Caco-2 (cell line): Measurements from ENCODE around the gene LIMS1. TPM values are rescaled to one million over a fixed set of nuclear protein-coding genes. Genes with fewer than 3 reads are reported as not detected.
A peak's percentile ranks its signal among the peaks of the same experiment; 100 is the strongest.

Experiments
- BruUV-seq: library from RNA; stranded (reverse); fragments of 400-500 nt; replicated peaks from 2 replicates; lab custom pipeline; 2021; lab: Mats Ljungman, UMichigan
- CTCF ChIA-PET: fragments of 300-600 bp; sonication (Branson Sonifier 250); formaldehyde crosslinking; loops from one replicate; lab custom pipeline; 2022; ENCODE audit warnings: antibody characterized with exemption; lab: Charles Lee
- POLR2A ChIA-PET: fragments of 300-600 bp; sonication (Branson Sonifier 250); formaldehyde crosslinking; loops from one replicate; lab custom pipeline; 2022; ENCODE audit warnings: antibody characterized with exemption; lab: Charles Lee
- DNase-seq, 2 experiments: peaks; one replicate each; pipeline versions ENCODE4 v3.0.0 to v3.0.0-alpha.2; 2020 to 2022
- H3K27me3 ChIP-seq: replicated peaks from 2 replicates; pipeline ENCODE4 v1.6.0; 2011; ENCODE audit warnings: low read length; ENCODE audit not compliant: control insufficient read depth, insufficient read depth
- H3K36me3 ChIP-seq: 2 replicates; pipeline ENCODE4 v1.5.1; 2011; ENCODE audit warnings: low read length; ENCODE audit not compliant: control insufficient read depth, insufficient read depth
- H3K4me1 ChIP-seq: fragments of 250-450 bp; sonication (Bioruptor Pico); 2 replicates; pipeline ENCODE4 v1.5.1; 2020; ENCODE audit warnings: mild to moderate bottlenecking
- H3K4me3 ChIP-seq: 2 replicates; pipeline ENCODE4 v1.5.1; 2011; ENCODE audit warnings: low read depth, mild to moderate bottlenecking, control low read depth, low read length
- H3K9me3 ChIP-seq: fragments of 250-450 bp; sonication (Bioruptor Pico); 2 replicates; pipeline ENCODE4 v1.5.1; 2020; ENCODE audit warnings: mild to moderate bottlenecking, moderate library complexity
- H3K27ac Mint-ChIP-seq: one replicate; pipeline ENCODE4 v1.8.0; 2022; ENCODE audit warnings: mixed read lengths; ENCODE audit not compliant: unreplicated experiment
- H3K27me3 Mint-ChIP-seq: one replicate; pipeline ENCODE4 v1.8.0; 2022; ENCODE audit warnings: mixed read lengths; ENCODE audit not compliant: insufficient read depth, unreplicated experiment
- H3K36me3 Mint-ChIP-seq: one replicate; pipeline ENCODE4 v1.8.0; 2022; ENCODE audit warnings: mild to moderate bottlenecking, mixed read lengths; ENCODE audit not compliant: insufficient read depth, unreplicated experiment
- H3K4me1 Mint-ChIP-seq: one replicate; pipeline ENCODE4 v1.8.0; 2022; ENCODE audit warnings: low read depth, mixed read lengths; ENCODE audit not compliant: unreplicated experiment
- H3K4me3 Mint-ChIP-seq: one replicate; pipeline ENCODE4 v1.8.0; 2022; ENCODE audit warnings: mild to moderate bottlenecking, moderate library complexity, mixed read lengths; ENCODE audit not compliant: unreplicated experiment
- H3K9me3 Mint-ChIP-seq: one replicate; pipeline ENCODE4 v1.8.0; 2022; ENCODE audit warnings: mixed read lengths; ENCODE audit not compliant: unreplicated experiment
- CTCF ChIP-seq, 2 experiments: fragments of 200-600 bp in 1 of 2; IDR thresholded peaks; 1 replicate in 1 of 2; 2 replicates in 1 of 2; pipeline versions ENCODE4 v1.5.1 to v1.8.0; 2011 to 2022; ENCODE audit warnings: antibody characterized with exemption in 1 of 2, control low read depth in 1 of 2, inconsistent platforms in 1 of 2, low read depth in 1 of 2, low read length in 1 of 2, mild to moderate bottlenecking in 1 of 2, moderate library complexity in 1 of 2; ENCODE audit not compliant: insufficient read depth in 1 of 2, severe bottlenecking in 1 of 2, unreplicated experiment in 1 of 2
- intact Hi-C: fragments of 100-400 bp; cut with micrococcal nuclease; formaldehyde crosslinking; loops from one replicate; pipeline ENCODE4 v1.10.0; 2022; ENCODE audit not compliant: unreplicated experiment
- total RNA-seq: library from RNA; stranded (reverse); gene quantifications from 2 replicates; pipeline ENCODE4 v1.2.3, GENCODE V29; 2022

LIMS1 gene
- total RNA-seq, 1 experiment from 2014 or later, result 75.2 TPM

- DNase-seq, result peak; percentile 71 to 80
- intact Hi-C loops, result loop anchor here (1.0 kb wide), 7 partner anchors 50 to 369 kb away; partner anchors contain the start of genes GCC2 and LIMS1
These were observed 49.7 kb downstream of the LIMS1 start for GRCh38 chr2:108583903-108584520.

DNA sequence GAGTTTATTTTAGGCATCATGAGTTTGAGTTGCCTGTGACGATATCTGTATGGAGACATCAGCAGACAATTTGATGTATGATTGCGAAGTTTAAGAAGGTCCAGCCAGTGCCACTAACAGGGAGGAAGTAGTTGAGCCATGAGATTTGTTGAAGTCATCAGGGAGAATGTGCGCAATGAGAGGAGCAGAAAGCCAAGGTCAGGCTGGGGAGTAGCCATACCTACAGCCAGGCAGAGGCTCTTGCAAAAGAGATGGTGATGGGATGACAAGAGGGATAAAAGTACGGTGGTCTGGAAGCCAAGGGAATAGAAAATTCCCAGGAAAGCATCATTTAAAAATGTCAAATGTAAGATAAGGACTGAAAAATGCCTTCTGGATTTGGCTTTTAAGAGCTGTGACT is 51.2 kb downstream of the LIMS1 start:
- no peak for TF ChIP-seq CTCF (IDR thresholded peaks at IDR 0.05; ENCODE audit: insufficient read depth in 1 of 2, low read depth in 1 of 2, low read length in 1 of 2, severe bottlenecking in 1 of 2, unreplicated experiment in 1 of 2)
- Histone ChIP-seq H3K4me1 (peaks cover 12% of the 10 kb centered on the region; the same call in 1 of the 2 replicates), H3K36me3 (no peaks in the 10 kb centered on the region), H3K9me3 (no peaks in the 10 kb centered on the region), H3K27me3 (no peaks in the 10 kb centered on the region), H3K4me3 (no peak overlapping the region)
- peaks cover 29% of the 10 kb centered on the region for H3K4me1 Mint-ChIP-seq
- no peak overlapping the region for H3K4me3 Mint-ChIP-seq
- H3K36me3 Mint-ChIP-seq, result peaks cover 5% of the 10 kb centered on the region
- no peaks in the 10 kb centered on the region for H3K9me3 Mint-ChIP-seq
- BruUV-seq, result no TSS peak
- intact Hi-C loops, result no loop called here
- CTCF ChIA-PET, result no interaction called here
- peak overlapping the region; percentile 11 for H3K27ac Mint-ChIP-seq
- H3K27me3 Mint-ChIP-seq, result no peaks in the 10 kb centered on the region
- DNase-seq, result no peak
- POLR2A ChIA-PET, result interaction anchor here (0.7 kb wide), 1 partner anchor 234 kb away, joined by 3 read pairs; no protein-coding TSS in a partner anchor

More at GRCh38 chr2:108583903-108584520, 49.7 kb downstream of the LIMS1 start:
- H3K27me3 Mint-ChIP-seq, result no peaks in the 10 kb centered on the region
- Histone ChIP-seq H3K9me3 (no peaks in the 10 kb centered on the region), H3K4me3 (no peak overlapping the region), H3K27me3 (no peaks in the 10 kb centered on the region), H3K4me1 (peaks cover 12% of the 10 kb centered on the region; the same call in 1 of the 2 replicates), H3K36me3 (no peaks in the 10 kb centered on the region)
- ChIA-PET CTCF (interaction anchor here (0.6 to 1.6 kb wide), 10 partner anchors 9 to 230 kb away, joined by 3 to 16 read pairs (median 4); partner anchors contain the start of genes GCC2 and LIMS1), POLR2A (no interaction called here)
- no peaks in the 10 kb centered on the region for H3K9me3 Mint-ChIP-seq
- H3K27ac Mint-ChIP-seq, result no peak overlapping the region
- peak; percentile 82 to 83 for TF ChIP-seq CTCF (IDR thresholded peaks at IDR 0.05; ENCODE audit: insufficient read depth in 1 of 2, low read depth in 1 of 2, low read length in 1 of 2, severe bottlenecking in 1 of 2, unreplicated experiment in 1 of 2)
- peaks cover 33% of the 10 kb centered on the region for H3K4me1 Mint-ChIP-seq
- peaks cover 5% of the 10 kb centered on the region for H3K36me3 Mint-ChIP-seq
- no peak overlapping the region for H3K4me3 Mint-ChIP-seq
- BruUV-seq, result no TSS peak

DNA sequence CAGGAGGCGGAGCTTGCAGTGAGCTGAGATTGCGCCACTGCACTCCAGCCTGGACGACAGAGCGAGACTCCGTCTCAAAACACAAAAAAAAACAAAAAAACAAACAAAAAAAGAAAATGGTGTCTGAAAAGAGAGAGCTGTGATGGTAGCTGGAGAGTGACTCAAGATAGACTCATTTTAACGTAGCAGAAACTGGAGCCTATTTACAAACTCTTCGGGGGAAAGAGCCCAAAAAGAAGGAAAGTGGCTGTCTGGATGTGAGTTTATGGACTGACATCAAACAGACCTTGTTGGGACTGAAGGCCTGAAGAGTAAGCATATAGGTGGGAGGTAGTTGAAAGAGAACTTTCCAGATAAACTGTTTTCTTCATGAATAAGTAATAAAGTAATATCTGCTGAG is 51.8 kb downstream of the LIMS1 start:
- no peaks in the 10 kb centered on the region for H3K36me3 ChIP-seq
- no peak for DNase-seq
- intact Hi-C loops, result no loop called here
- BruUV-seq, result no TSS peak
- POLR2A ChIA-PET, result interaction anchor here (0.7 to 1.1 kb wide), 2 partner anchors 52 to 235 kb away, joined by 3 read pairs; no protein-coding TSS in a partner anchor
- H3K9me3 Mint-ChIP-seq, result no peaks in the 10 kb centered on the region
- H3K27ac Mint-ChIP-seq, result peak overlapping the region; percentile 11
- CTCF ChIA-PET, result interaction anchor here (1.0 kb wide), 1 partner anchor 50 kb away, joined by 4 read pairs; no protein-coding TSS in a partner anchor
- no peak overlapping the region for H3K4me3 ChIP-seq
- H3K27me3 Mint-ChIP-seq, result no peaks in the 10 kb centered on the region
- H3K4me3 Mint-ChIP-seq, result no peak overlapping the region
- peaks cover 5% of the 10 kb centered on the region for H3K36me3 Mint-ChIP-seq
- H3K9me3 ChIP-seq, result no peaks in the 10 kb centered on the region
- peaks cover 35% of the 10 kb centered on the region for H3K4me1 Mint-ChIP-seq
- peaks cover 12% of the 10 kb centered on the region; the same call in 1 of the 2 replicates for H3K4me1 ChIP-seq
- TF ChIP-seq CTCF (IDR thresholded peaks at IDR 0.05; ENCODE audit: insufficient read depth in 1 of 2, low read depth in 1 of 2, low read length in 1 of 2, severe bottlenecking in 1 of 2, unreplicated experiment in 1 of 2), result no peak
- H3K27me3 ChIP-seq, result no peaks in the 10 kb centered on the region
